Activated CD4-positive, alpha-beta T cell treated with anti-CD3 and anti-CD28 coated beads for 24 hours (primary cell): Measurements from ENCODE around the gene L1TD1.
"Not testable (repeated sequence)": the region's sequence is repeated elsewhere in the genome, so short reads cannot be mapped to it uniquely, and the experiment has no call there.

ENCODE experiments used
- DNase-seq, 2 donors: peaks; one replicate each; pipeline ENCODE4 v3.0.0-alpha.2; 2020; ENCODE audit warnings: low read depth in 2 of 2

L1TD1 gene

DNA sequence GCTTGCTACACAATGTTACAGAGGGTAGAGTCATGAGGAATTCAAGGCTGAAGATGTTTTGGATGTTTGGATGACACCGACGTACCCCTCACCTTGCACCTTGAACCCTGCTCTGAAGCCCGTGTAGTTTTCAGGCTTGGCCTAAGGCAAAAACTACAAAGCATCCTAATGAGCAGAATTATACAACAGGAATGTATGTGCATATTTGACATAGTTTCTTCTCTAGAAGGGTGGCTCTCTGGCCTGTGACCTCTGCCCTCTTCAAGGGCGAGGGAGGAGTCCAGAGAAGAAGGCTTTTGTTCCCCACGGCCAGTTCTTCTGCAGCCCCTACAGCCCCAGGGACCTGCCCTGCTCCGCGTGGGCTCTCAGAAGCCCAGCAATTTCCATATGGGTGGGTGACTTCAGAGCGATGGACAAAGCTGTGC lies 43.3 kb downstream of the L1TD1 start:
- no peak for DNase-seq

GRCh38 chr1:62238507-62238906 lies 43.9 kb downstream of the L1TD1 start:
- no peak for DNase-seq

DNA sequence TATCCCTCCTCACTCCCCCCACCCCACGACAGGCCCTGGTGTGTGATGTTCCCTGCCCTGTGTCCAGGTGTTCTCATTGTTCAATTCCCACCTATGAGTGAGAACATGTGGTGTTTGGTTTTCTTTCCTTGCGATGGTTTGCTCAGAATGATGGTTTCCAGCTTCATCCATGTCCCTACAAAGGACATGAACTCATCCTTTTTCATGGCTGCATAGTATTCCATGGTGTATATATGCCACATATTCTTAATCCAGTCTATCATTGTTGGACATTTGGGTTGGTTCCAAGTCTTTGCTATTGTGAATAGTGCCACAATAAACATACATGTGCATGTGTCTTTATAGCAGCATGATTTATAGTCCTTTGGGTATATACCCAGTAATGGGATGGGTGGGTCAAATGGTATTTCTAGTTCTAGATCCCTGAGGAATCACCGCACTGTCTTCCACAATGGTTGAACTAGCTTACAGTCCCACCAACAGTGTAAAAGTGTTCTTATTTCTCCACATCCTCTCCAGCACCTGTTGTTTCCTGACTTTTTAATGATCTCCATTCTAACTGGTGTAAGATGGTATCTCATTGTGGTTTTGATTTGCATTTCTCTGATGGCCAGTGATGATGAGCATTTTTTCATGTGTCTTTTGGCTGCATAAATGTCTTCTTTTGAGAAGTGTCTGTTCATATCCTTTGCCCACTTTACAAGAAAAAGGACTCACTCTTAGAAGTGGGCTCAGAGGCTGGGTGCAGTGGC lies 45.2 kb downstream of the L1TD1 start:
- not testable (repeated sequence) for DNase-seq

DNA sequence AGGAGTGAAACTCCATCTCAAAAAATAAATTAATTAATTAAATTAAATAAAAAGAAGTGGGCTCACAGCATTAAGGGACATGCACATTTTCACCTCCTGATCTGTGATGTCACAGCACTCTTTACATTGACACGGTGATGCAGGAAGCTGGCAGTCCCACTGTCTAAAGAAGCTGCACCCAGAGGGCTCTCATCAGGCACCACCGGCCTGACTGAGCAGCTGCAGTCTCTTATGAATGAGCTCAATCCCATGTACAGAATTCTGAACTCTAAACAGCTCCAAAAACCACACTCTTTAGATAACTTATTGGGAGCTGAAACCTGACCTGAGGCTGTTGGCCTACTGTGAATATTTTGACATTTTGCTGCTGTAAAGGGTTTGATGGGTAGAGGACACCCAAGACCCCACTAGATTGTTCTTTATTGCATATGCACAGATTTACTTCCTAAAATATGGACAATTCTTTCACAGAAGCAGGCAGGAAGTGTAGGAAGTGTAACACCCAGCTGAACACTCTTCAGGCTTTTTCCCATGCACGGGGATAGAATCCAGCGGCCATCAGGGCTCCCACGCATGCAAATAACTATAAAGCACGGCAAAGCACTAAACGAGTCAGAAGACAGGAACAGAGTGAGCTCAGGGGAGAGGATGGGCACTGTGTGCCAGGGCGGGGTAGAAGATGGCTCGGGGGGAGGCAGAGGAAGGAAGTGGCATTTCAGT lies 46.2 kb downstream of the L1TD1 start:
- DNase-seq = no peak

DNA sequence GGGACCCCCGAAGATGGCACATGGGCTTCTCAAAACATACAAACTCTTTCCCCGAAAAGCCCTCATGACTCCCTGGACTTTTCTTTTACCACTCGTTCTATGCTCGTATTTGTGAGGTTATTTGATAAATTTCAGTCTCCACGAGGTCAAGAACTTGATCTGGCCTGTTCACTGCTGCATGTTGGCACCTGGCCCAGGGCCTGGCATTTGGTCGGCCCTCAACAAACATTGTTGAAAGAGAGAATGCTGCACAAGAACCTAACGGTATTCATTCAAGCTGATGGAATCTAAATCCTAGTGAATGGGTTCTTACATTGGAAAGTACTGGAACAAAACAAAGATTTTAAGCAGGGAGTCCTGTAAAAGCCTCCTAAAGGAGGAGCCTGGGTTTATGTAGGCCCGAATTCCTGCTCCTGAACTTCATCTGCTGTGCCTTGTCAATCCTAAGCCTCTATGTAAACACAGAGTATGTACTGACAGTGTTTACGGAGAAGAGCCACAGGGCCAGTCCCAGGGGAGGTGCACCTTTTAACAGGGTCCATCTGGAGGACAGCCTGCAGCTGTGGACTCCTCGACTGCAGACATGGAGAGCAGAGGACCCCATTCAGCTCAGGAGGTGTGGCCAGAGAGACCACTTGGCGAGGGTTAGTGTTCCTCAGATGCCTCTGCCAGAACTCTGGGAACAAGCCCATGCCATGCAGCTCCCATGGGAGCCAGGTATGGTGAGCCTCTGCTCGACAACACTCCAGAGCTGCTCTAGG lies 46.9 kb downstream of the L1TD1 start:
- no peak for DNase-seq

- not testable (repeated sequence) for DNase-seq
Measured at GRCh38 chr1:62244380-62244779, 49.7 kb downstream of the L1TD1 start.

DNA sequence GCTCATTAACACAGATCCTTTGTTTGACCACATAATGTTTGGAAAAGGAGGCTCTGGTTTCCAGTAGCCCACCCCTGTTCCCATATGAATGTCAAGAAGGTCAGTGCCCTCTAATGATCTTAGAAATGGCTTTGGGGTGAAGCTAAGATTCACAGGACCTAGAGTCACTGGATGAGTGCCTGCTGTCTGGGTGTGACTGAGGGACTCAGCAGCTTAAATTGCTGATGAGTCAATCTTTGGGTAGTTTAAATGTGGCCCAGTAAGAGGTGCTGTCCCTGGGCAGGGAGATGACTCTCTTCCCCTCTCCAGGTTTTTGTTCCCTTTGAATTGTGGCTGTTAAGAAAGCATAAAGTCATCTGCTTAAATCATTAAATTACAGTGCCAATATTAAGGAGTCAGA lies 50.6 kb downstream of the L1TD1 start:
- no peak for DNase-seq

DNA sequence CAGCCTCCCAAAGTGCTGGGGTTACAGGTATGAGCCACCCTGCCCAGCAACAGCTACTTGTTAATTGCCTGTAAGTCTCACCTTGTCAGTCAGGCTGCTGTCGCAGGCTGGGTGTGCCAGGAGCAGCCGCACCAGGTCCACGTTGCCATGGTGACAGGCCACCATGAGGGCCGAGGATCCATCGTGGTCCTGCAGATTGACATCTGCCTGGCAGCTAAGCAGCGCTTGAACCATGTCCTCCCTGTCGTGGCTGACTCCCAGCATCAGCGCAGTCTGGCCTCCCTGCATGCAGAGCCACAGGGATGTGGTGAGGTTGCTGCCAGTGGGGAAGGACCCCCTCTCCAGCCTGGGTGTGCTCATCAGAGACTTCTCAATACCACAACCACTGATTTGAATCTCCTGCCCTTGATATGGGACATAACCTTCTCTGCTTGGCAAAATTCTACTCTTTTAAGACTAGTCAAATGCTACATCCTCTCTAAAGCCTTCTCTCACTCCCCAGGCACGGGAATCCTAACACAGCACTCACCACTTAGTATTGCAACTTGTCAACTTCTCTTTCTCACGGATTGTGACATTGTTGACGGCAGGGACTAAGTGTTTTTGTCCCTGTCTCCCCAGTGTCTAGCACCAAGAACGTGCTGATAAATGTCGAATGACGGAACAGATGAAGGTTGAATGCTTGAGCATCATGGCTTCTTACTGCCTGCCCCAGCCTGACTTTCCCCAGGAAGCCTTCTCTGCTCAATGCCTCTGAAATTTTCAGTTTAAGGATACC lies 52.9 kb downstream of the L1TD1 start:
- DNase-seq = no peak

- DNase-seq = no peak
Measured at GRCh38 chr1:62250126-62250726, 55.6 kb downstream of the L1TD1 start.

GRCh38 chr1:62259551-62259950 lies 64.9 kb downstream of the L1TD1 start:
- DNase-seq = no peak

DNA sequence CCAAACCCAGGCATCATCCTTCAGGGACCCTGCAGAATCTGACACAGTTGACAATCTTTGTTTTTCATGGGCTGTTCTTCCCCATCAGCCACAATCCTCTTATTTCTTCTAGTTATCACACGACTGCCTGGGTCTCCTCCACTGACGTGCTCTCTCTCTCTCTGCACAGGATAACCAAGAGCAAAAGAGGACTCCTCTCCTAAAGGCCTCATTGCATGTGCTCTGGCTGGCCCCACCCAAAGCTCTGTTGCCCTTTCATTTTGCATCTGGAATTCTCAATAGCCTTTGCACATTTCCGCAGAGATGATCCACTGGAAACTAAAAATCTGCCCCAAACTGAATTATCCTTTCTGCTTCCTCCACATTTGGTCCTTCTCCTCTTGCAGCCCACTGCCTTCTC lies 66.0 kb downstream of the L1TD1 start:
- no peak for DNase-seq
